Kidney epithelial cell (primary cell): ENCODE data around the gene HOXA1. TPM values are rescaled to one million over a fixed set of nuclear protein-coding genes. Genes with fewer than 3 reads are reported as not detected.
A peak's percentile ranks its signal among the peaks of the same experiment; 100 is the strongest.

ENCODE experiments used
- DNase-seq: peaks from one replicate; pipeline ENCODE4 v3.0.0-alpha.2; 2010; ENCODE audit warnings: low read depth
- H3K27me3 ChIP-seq: 2 replicates; pipeline ENCODE4 v1.6.0; 2011; ENCODE audit warnings: low read length; ENCODE audit not compliant: control insufficient read depth, insufficient read depth
- H3K36me3 ChIP-seq: 2 replicates; pipeline ENCODE4 v1.5.1; 2011; ENCODE audit warnings: low read length; ENCODE audit not compliant: control insufficient read depth, insufficient read depth
- H3K4me3 ChIP-seq: 2 replicates; pipeline ENCODE4 v1.5.1; 2011; ENCODE audit warnings: low read depth, mild to moderate bottlenecking, control low read depth, low read length
- CTCF ChIP-seq: IDR thresholded peaks from 2 replicates; pipeline ENCODE4 v1.5.1; 2011; ENCODE audit warnings: mild to moderate bottlenecking, moderate library complexity, low read length, control low read depth, inconsistent platforms; ENCODE audit not compliant: insufficient read depth, poor library complexity, severe bottlenecking
- total RNA-seq: library from RNA; depleted of rRNA; stranded (reverse); fragments of >200 nt; gene quantifications from 2 replicates; pipeline ENCODE4 v1.2.3, GENCODE V29; 2015

HOXA1 gene
- total RNA-seq, 1 donor from 2014 or later = 4.3 TPM

DNA sequence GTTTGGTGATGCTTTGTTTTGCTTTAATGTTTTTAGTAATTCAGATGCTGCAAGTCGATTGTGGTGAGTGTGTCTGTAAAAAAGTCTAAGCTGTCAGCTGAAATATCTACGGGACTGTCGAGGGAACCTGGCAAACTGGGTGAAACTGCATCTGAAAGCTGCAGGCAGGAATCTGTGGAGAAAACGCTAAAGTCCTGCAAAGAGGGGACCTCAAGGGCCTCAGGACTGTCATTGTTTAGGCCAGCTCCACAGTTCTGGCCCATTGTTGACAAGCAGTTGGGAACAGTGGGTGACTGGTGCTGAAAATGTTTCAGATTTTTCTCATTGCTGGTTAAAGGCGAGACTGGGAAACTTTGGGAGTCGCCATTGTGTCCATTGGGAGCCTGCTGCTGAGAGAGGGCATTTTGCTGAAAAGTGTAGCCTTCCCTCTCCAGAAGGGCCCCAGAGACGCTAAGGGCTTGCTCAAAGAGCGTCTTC lies 4.9 kb upstream of the HOXA1 start:
- Histone ChIP-seq H3K4me3 (peak overlapping the region; percentile 31), H3K36me3 (no peaks in the 10 kb centered on the region), H3K27me3 (no peaks in the 10 kb centered on the region)
- no peak for DNase-seq
- TF ChIP-seq CTCF = no peak

DNA sequence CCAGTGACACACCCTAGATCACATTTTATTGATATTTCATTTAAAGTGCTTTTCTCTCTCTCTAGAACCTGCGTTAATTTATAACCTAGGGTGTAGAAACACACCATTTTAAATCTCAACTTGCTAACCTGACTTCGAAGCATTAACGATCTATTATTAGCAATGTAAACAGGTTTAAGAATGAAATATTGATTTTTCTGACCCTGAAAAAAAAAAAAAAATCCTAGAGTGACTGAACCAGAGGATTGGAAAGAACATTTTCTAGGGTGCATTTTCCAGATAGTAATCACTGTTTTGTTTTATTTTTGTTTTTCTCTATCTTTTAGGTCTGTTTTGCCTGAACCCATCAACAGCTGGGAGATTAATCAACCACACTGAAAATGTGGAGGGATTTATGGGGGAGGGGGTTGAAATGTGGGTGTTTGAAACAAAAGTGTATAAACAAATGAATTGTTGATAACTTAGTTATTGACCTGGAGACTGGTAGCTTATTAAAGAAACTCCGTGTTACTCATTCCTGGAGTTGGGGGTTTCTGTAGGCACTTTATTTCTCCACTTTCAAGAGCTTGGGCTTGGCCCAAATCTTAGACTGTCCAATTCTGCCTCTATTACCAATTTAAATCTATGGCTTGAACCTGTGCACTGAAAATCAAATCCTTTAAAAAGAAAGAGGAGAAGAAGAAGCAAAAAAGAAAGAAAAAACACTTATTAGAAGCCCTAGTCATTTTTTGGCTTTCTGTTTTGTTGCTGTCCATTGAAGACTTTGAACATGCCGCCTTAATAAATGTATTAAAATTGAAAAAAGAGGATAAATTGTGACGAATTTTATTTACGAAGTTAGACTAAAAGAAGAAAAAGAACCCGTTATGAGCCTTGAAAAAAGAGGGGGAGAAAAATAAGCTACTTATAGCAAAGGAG lies 3.9 kb upstream of the HOXA1 start:
- Histone ChIP-seq H3K4me3 (peak overlapping the region; percentile 90), H3K36me3 (no peaks in the 10 kb centered on the region), H3K27me3 (no peaks in the 10 kb centered on the region)
- TF ChIP-seq CTCF = no peak
- no peak for DNase-seq

DNA sequence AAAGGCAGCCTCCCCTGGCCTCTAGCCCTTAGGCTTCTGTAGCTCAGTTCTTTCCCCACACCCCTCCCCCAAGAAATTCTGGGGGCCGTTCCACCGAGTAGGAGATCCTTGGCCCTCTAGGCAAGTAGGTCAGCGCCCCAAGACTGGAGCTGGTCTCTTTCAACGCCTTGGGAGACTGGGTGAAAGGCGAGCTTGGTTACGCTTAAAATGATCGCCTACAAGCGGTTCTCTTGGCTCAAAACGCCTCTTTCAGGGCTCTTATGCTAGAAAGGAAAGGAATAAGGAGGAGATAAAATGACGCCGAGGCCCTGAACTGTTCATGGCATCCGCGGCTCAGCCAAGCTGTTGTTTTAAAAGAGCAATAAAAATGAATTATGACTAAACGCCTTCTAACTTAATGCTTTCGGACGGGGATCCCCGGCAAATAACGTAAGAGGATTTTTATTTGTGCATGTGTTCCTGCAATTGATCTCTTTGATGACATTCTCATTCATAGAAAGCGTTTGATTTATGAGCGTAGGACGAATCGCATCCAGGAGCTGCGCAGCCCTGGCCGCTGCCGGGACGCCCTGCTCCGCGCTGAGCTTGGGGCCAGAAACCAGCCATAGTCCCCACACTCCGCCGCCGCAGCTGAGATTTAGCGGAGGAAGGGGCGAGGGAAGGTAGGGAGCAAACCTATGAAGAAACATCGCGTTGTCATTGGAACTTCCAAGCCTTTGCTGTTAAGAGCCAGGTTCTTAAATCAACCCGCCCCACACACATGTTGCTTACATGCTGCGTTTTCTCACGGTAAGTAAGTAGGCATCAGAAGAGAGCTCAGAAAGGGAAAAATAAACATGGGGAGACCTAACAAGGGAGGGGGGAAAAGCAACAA lies 3.0 kb upstream of the HOXA1 start:
- Histone ChIP-seq H3K4me3 (peak overlapping the region; percentile 90), H3K36me3 (no peaks in the 10 kb centered on the region), H3K27me3 (no peaks in the 10 kb centered on the region)
- peak; percentile 21 for TF ChIP-seq CTCF
- no peak for DNase-seq

GRCh38 chr7:27097686-27098577 lies 2.1 kb upstream of the HOXA1 start:
- no peak for TF ChIP-seq CTCF
- DNase-seq = no peak
- no peaks in the 10 kb centered on the region for H3K27me3 ChIP-seq
- no peaks in the 10 kb centered on the region for H3K36me3 ChIP-seq
- H3K4me3 ChIP-seq = peak overlapping the region; percentile 90

DNA sequence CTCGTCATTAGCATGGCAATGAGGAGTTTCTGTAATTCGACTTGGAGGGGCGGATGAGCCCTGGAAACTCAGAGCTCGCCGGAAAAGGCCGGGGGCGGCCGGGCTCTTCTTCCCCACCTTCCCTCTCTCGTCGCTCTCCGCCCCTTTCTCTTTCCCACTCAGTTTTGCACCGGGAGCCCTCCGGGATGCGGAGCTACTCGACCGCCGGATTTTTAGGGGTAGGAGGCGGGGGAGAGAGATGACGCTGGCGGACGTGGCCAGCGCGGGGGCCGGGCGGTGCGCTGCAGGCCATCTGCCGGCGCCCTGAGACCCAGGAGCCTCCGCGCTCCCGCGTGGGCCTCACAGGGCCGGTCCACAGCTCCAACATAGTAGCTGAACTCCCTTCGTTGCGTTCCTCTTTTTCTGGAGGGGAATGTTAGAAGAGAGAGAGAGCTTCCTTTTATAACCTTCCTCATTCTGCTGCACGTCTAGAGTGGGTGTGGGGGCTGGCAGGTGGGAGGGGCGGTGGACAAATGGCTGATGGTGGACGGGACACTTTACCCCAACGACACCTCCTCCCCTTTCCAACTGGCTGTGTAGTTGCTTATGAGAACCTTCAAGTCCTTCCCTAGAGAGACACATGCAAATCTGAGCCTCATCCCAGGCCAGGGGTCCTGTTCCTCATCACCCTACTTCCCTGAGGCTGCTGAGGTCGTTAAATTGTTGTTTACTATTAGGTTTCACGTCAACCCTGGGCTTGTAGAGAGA lies 1.1 kb upstream of the HOXA1 start:
- Histone ChIP-seq H3K36me3 (no peaks in the 10 kb centered on the region), H3K4me3 (peak overlapping the region; percentile 90), H3K27me3 (no peaks in the 10 kb centered on the region)
- TF ChIP-seq CTCF = no peak
- no peak for DNase-seq
